AML-193 (cell line): ENCODE results near the gene LILRB5.
A peak's percentile ranks its signal among the peaks of the same experiment; 100 is the strongest.
"Not testable (repeated sequence)": the region's sequence is repeated elsewhere in the genome, so short reads cannot be mapped to it uniquely, and the experiment has no call there.

ENCODE experiments used
- DNase-seq, 2 experiments: peaks; one replicate each; lab custom pipeline; 2025; lab: John Stamatoyannopoulos, UW

Gene LILRB5

GRCh38 chr19:54275951-54276350, 18.9 kb upstream of the LILRB5 start:
- DNase-seq = no peak

DNA sequence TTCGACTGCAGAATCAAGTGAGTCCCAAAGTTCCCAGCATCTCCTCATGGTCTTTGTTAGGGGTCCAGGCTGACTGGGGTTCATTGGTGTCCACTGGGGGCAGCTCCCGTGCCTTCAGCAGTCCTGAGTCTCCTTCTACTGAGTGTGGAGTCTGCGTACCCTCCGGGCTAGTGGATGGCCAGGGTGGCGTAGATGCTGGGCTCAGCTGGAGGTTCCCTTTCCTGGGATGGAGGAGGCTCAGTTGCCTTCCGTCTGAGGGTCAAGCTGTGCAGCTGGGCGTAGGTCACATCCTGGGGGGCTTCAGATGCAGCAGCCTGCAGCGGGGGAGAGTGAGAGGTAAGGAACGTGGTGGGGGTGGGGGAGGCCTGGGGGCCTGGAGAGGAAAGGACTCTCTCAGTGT, 17.4 kb upstream of the LILRB5 start:
- not testable (repeated sequence) for DNase-seq

GRCh38 chr19:54273821-54274220, 16.7 kb upstream of the LILRB5 start:
- DNase-seq = no peak

DNA sequence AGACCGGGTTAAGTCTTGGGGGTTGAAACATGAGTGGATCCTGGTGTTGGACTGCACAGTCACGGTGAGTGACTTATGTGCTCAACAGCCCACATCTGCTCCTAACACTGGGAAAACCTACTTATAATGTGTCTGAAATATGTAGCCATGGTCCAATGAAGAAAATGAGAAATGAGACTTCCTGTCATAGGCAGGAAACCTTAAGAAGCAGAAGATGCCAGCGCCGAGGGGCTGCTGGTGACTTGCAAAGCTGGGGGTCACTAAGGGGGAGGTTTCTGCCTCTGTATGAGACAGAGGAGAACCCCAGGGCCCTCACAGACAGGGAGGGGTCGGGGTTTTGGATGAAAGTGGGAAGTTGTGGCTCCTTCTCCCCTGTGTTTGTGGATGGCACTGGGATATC, 15.1 kb upstream of the LILRB5 start:
- DNase-seq = not testable (repeated sequence)

- DNase-seq = not testable (repeated sequence)
Observed at GRCh38 chr19:54271587-54271986, 14.5 kb upstream of the LILRB5 start.

GRCh38 chr19:54271106-54271505, 14.0 kb upstream of the LILRB5 start:
- DNase-seq = no peak

DNA sequence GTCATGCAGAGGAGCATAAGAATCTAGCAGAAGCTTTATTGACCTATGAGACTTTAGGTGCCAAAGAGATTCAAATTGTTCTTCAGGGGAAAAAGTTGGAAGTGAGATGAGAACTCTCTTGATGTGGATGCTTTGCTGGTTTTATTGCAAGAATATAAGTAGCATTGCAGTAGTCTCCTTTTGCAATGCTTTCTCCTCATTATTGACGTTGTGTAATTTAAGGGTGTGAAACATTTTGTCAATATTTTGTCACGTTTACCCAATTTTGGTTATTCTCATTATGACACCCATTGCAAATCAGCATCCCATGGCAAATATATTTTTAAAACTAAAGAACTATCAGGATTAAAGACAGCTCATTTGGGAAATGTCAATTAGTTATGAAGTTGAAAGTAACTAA, 11.9 kb upstream of the LILRB5 start:
- no peak for DNase-seq

GRCh38 chr19:54266133-54266532, 9.1 kb upstream of the LILRB5 start:
- DNase-seq = peak; percentile 47 to 67

- DNase-seq = no peak
Observed at GRCh38 chr19:54262470-54262869, 5.4 kb upstream of the LILRB5 start.

DNA sequence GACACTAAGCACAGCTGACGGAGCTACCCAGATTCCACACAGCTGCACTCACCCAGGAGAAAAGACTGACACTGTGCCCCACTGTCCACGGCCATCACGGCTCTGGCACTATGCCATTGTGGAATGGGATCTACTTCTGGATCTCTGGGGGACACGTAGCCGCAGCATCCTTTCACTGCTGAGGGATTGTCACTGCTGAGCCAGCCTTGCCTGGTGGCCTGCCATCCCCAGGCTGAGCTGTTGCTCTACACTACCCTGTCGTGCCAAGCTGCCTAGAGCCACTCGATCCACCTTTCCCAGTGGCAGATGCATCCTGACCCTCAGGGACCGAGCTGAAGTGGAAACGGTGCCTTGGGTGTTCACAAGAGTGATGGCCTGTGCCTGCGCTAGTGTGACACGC, 5.0 kb upstream of the LILRB5 start:
- DNase-seq = no peak

- no peak for DNase-seq
Observed at GRCh38 chr19:54256250-54257115, 590 bp downstream of the LILRB5 start.

GRCh38 chr19:54255105-54255775, 1.8 kb downstream of the LILRB5 start:
- DNase-seq = no peak

DNA sequence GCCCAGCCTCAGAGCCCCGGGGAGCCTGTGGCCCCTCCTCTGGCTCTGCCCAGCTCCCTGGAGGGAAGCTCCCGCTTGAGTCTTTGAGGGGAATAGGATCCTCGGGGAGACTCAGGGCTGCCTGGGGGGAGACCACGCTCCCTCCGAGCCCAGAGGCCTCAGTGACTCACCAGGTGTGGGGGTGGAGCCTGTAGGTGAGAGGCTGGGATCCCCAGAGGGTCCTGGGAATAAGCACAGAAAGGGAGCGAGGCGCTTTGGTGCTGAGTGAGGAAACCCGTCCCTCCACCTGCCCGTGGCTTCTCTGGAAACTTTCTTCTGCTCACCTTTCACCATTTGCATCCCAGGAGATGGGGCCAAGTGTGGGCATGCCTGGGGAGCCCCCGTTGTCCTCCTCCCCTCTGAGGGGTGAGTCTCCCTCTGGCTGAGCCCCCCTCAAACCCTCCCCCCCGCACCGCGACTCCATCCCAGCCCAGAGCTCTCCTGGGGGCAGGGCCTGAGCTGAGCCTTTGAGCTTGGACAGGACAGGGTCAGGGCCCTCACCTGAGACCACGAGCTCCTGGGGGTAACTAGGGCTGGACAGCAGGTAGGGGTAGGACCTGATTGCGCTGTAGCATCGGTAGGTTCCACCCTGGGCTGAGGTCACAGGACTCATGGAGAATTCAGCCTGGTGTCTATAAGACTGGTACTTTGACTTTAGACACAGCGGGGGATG, 2.7 kb downstream of the LILRB5 start:
- no peak for DNase-seq

DNA sequence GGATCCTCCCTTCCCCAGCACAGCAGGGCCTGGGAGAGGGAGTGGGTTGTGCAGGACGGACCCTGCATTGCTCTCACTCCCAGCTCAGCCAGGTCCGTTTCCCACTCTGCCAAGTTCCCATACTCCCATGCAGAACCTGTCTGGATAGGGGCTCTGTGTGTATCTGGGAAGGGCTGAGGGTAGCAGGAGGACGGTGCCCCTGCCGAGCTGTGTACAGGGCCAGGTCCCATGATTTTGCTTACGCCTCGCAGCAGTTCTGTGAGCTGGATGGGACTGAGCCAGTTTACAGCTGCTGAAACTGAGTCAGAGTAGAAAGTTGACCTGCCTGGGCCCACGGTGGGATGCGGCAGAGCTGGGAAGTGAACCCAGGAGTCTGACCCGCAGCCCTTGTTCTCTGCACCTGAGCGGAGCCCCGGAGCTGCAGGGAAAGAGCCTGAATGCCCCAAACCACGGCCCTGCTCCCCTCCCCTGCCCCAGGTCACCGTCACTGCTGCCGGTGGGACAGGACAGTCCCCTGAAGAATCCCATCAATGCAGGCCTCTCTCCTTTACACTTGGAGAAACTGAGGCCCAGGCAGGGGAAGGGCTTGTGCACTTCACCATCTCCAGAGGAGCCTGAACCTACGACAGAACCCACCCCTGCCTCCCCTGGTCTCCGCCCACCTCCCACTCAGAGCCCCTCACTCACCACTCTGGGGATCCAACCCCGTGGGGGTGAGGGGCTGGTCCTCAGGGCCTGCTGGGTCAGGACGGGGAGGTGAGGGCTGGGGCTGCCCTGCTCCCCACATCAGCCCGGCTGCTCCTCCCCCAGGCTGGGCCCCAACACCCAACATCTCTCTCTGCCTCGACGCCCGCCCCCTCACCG, 3.5 kb downstream of the LILRB5 start:
- no peak for DNase-seq

DNA sequence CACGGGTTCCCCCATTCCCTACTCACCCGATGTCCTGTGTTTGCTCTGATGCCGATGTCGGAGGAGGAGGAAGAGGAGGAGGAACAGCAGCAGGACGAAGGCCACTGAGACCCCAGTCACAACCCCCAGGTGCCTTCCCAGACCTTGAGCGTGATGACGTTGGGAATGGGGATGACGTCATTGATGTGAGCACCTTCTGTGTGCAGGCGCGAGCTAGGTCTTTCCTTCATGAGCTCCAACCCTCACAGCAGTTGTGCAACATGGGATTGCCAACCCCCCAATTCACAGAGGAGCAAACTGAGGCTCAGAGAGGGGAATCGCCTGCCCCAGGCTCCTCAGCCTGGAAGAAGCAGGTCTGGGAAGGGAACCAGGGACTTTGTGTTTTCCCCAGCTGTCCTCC, 4.2 kb downstream of the LILRB5 start:
- no peak for DNase-seq

- DNase-seq = no peak
Observed at GRCh38 chr19:54252243-54252642, 4.8 kb downstream of the LILRB5 start.

DNA sequence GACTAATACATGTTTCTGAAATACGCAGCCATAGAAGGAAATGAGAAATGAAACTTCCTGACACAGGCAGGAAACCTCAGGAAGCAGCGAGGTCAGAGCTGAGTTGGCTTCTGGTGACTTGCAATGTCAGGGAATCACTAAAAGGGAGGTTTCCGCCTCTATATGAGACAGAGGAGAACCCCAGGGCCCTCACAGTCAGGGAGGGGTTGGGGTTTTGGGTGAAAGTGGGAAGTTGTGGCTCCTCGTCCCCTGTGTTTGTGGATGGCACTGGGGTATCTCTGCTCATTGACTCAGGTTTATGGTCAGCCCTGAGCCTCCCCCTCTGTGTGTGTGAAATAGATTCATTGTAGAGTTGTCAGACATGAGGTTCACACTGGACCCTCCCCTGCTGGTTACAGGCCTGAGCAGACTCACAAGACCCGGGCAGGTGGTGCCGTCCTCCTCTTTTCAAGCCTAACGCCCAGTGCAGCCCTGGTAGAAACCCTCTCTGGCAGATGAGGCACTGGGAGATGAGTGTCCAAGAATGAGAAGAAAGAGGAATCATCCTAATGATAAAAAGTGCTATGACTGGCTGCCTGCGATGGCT, 9.0 kb downstream of the LILRB5 start:
- DNase-seq = peak; percentile 77 to 83

DNA sequence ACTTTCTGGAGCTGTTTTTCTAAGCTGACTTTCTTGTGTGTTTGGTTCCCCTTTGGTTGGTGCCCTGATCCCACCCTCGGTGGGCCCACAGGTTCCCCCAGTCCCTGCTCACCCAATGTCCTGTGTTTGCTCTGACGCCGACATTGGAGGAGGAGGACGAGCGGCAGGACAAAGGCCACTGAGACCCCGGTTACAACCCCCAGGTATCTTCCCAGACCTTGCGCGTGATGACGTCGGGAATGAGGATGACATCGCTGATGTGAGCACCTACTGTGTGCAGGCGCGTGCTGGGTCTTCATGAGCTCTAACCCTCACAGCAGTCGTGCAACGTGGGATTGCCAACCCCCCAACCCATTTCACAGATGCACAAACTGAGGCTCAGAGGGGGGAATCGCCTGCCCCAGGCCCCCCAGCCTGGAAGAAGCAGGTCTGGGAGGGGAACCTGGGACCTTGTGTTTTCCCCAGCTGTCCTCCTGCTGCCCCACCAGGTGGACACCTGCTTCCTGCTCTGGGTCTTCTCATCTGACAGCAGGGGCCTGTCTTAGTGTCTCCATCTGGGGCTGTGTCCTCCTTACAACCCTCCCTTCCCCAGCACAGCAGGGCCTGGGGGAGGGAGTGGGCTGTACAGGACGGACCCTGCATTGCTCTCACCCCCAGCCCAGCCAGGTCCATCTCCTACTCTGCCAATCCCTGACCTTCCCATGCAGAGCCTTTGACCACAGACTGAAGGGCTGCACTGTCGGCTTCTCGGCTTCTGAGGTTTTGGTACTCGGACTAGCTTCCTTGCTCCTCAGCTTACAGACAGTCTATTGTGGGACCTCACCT, 9.8 kb downstream of the LILRB5 start:
- DNase-seq = no peak

- DNase-seq = no peak
Observed at GRCh38 chr19:54245936-54246335, 11.1 kb downstream of the LILRB5 start.

GRCh38 chr19:54243809-54244208, 13.3 kb downstream of the LILRB5 start:
- DNase-seq = not testable (repeated sequence)

GRCh38 chr19:54242646-54243045, 14.4 kb downstream of the LILRB5 start, which contains the start of gene LILRA6:
Gene LILRA6 (minus strand): TSS chr19:54242790.
- not testable (repeated sequence) for DNase-seq
